NCI-H2227 treated with DMSO at 0.1 percent for 48 hours (cell line): ENCODE measurements around the gene MX1.

ENCODE experiments used
- DNase-seq: peaks from one replicate; lab custom pipeline; 2025; lab: John Stamatoyannopoulos, UW

Gene MX1

GRCh38 chr21:41491412-41491811, 65.4 kb downstream of the MX1 start:
- no peak for DNase-seq

GRCh38 chr21:41494242-41494641, 68.2 kb downstream of the MX1 start:
- DNase-seq, result no peak

GRCh38 chr21:41497008-41497407, 71.0 kb downstream of the MX1 start:
- no peak for DNase-seq

GRCh38 chr21:41497788-41498187, 71.7 kb downstream of the MX1 start:
- DNase-seq, result no peak

- DNase-seq, result no peak
These were observed 73.9 kb downstream of the MX1 start for GRCh38 chr21:41499920-41500319.

- DNase-seq, result no peak
These were observed 74.3 kb downstream of the MX1 start for GRCh38 chr21:41500363-41500762.

- no peak for DNase-seq
These were observed 74.9 kb downstream of the MX1 start for GRCh38 chr21:41500931-41501381.

GRCh38 chr21:41501919-41502318, 75.9 kb downstream of the MX1 start:
- no peak for DNase-seq

- no peak for DNase-seq
These were observed 77.3 kb downstream of the MX1 start for GRCh38 chr21:41503331-41503730.

GRCh38 chr21:41504030-41504429, 78.0 kb downstream of the MX1 start:
- no peak for DNase-seq

- DNase-seq, result no peak
These were observed 80.1 kb downstream of the MX1 start for GRCh38 chr21:41506005-41506594.

GRCh38 chr21:41506611-41507520, 80.8 kb downstream of the MX1 start:
- DNase-seq, result no peak

GRCh38 chr21:41507521-41508414, 81.7 kb downstream of the MX1 start, which contains the start of gene TMPRSS2:
TSS of gene TMPRSS2 (minus strand) at chr21:41508158. CDS start at chr21:41498133, 10,025 bp downstream.
- DNase-seq, result no peak

GRCh38 chr21:41508415-41509144, 82.5 kb downstream of the MX1 start:
- no peak for DNase-seq
